Central memory CD8-positive, alpha-beta T cell (primary cell): ENCODE results near the gene RCBTB2.

Experiments used
- ATAC-seq: fragments of 150-1000 bp; cut with Tn5 transposase; replicated peaks from 2 replicates; pipeline ENCODE4 v1.10.0; 2022; ENCODE audit warnings: mild to moderate bottlenecking, moderate FRiP score, moderate number of reproducible peaks; ENCODE audit not compliant: poor library complexity, severe bottlenecking; ENCODE audit errors: extremely low read depth
- DNase-seq, 2 donors: peaks; one replicate each; pipeline ENCODE4 v3.0.0; 2021; ENCODE audit warnings: low spot score in 2 of 2
- H3K27ac Mint-ChIP-seq: one replicate; pipeline ENCODE4 v1.8.0; 2022; ENCODE audit warnings: low read depth, mild to moderate bottlenecking, moderate library complexity, mixed read lengths
- H3K27me3 Mint-ChIP-seq: one replicate; pipeline ENCODE4 v1.8.0; 2022; ENCODE audit warnings: mixed read lengths
- H3K36me3 Mint-ChIP-seq: one replicate; pipeline ENCODE4 v1.8.0; 2022; ENCODE audit warnings: mild to moderate bottlenecking, moderate library complexity, mixed read lengths; ENCODE audit not compliant: insufficient read depth
- H3K4me1 Mint-ChIP-seq: one replicate; pipeline ENCODE4 v1.8.0; 2022; ENCODE audit warnings: mixed read lengths
- H3K4me3 Mint-ChIP-seq: one replicate; pipeline ENCODE4 v1.8.0; 2022; ENCODE audit warnings: mild to moderate bottlenecking, moderate library complexity, mixed read lengths
- H3K9me3 Mint-ChIP-seq: one replicate; pipeline ENCODE4 v1.8.0; 2022; ENCODE audit warnings: mixed read lengths

RCBTB2 gene

GRCh38 chr13:48571126-48571913 is 38.4 kb upstream of the RCBTB2 start:
- H3K27ac Mint-ChIP-seq, result peak overlapping the region; percentile 38
- DNase-seq (no peak), ATAC-seq (peak; percentile 24)
- no peaks in the 10 kb centered on the region for H3K27me3 Mint-ChIP-seq
- H3K36me3 Mint-ChIP-seq, result peaks cover 3% of the 10 kb centered on the region
- peaks cover 44% of the 10 kb centered on the region for H3K4me1 Mint-ChIP-seq
- H3K9me3 Mint-ChIP-seq, result no peaks in the 10 kb centered on the region
- no peak overlapping the region for H3K4me3 Mint-ChIP-seq

GRCh38 chr13:48570216-48570828 is 37.4 kb upstream of the RCBTB2 start:
- Mint-ChIP-seq H3K4me3 (peak overlapping the region; percentile 34), H3K27me3 (no peaks in the 10 kb centered on the region), H3K36me3 (no peaks in the 10 kb centered on the region), H3K9me3 (no peaks in the 10 kb centered on the region), H3K4me1 (peaks cover 41% of the 10 kb centered on the region), H3K27ac (peak overlapping the region; percentile 38)
- no peak for ATAC-seq
- DNase-seq, result no peak

GRCh38 chr13:48569104-48569666 is 36.3 kb upstream of the RCBTB2 start:
- no peak overlapping the region for H3K27ac Mint-ChIP-seq
- H3K4me3 Mint-ChIP-seq, result no peak overlapping the region
- no peaks in the 10 kb centered on the region for H3K9me3 Mint-ChIP-seq
- no peak for ATAC-seq
- no peaks in the 10 kb centered on the region for H3K36me3 Mint-ChIP-seq
- no peaks in the 10 kb centered on the region for H3K27me3 Mint-ChIP-seq
- peaks cover 47% of the 10 kb centered on the region for H3K4me1 Mint-ChIP-seq
- DNase-seq, result no peak

GRCh38 chr13:48568370-48569103 is 35.7 kb upstream of the RCBTB2 start:
- Mint-ChIP-seq H3K9me3 (no peaks in the 10 kb centered on the region), H3K4me3 (no peak overlapping the region), H3K27me3 (no peaks in the 10 kb centered on the region), H3K4me1 (peaks cover 47% of the 10 kb centered on the region), H3K27ac (no peak overlapping the region), H3K36me3 (no peaks in the 10 kb centered on the region)
- DNase-seq (no peak), ATAC-seq (no peak)

- H3K4me1 Mint-ChIP-seq, result peaks cover 50% of the 10 kb centered on the region
- ATAC-seq (no peak), DNase-seq (no peak)
- no peak overlapping the region for H3K4me3 Mint-ChIP-seq
- H3K9me3 Mint-ChIP-seq, result no peaks in the 10 kb centered on the region
- no peak overlapping the region for H3K27ac Mint-ChIP-seq
- no peaks in the 10 kb centered on the region for H3K36me3 Mint-ChIP-seq
- H3K27me3 Mint-ChIP-seq, result no peaks in the 10 kb centered on the region
Observed at GRCh38 chr13:48567515-48568369, 34.9 kb upstream of the RCBTB2 start.

- ATAC-seq, result no peak
- no peak for DNase-seq
- H3K36me3 Mint-ChIP-seq, result peaks cover 5% of the 10 kb centered on the region
- H3K9me3 Mint-ChIP-seq, result no peaks in the 10 kb centered on the region
- peaks cover 66% of the 10 kb centered on the region for H3K4me1 Mint-ChIP-seq
- no peak overlapping the region for H3K4me3 Mint-ChIP-seq
- H3K27me3 Mint-ChIP-seq, result no peaks in the 10 kb centered on the region
- no peak overlapping the region for H3K27ac Mint-ChIP-seq
Observed at GRCh38 chr13:48564056-48564455, 31.2 kb upstream of the RCBTB2 start.

GRCh38 chr13:48563626-48564025 is 30.7 kb upstream of the RCBTB2 start:
- no peak for DNase-seq
- Mint-ChIP-seq H3K9me3 (no peaks in the 10 kb centered on the region), H3K36me3 (peaks cover 5% of the 10 kb centered on the region), H3K4me1 (peaks cover 68% of the 10 kb centered on the region), H3K4me3 (no peak overlapping the region), H3K27ac (no peak overlapping the region), H3K27me3 (no peaks in the 10 kb centered on the region)
- no peak for ATAC-seq

GRCh38 chr13:48562296-48563066 is 29.6 kb upstream of the RCBTB2 start:
- Mint-ChIP-seq H3K4me3 (peak overlapping the region; percentile 55), H3K27ac (peak overlapping the region; percentile 22), H3K4me1 (peaks cover 72% of the 10 kb centered on the region), H3K36me3 (peaks cover 5% of the 10 kb centered on the region), H3K27me3 (no peaks in the 10 kb centered on the region), H3K9me3 (no peaks in the 10 kb centered on the region)
- ATAC-seq (peak; percentile 99), DNase-seq (peak; percentile 29 to 75)

- peaks cover 5% of the 10 kb centered on the region for H3K36me3 Mint-ChIP-seq
- peak overlapping the region; percentile 55 for H3K4me3 Mint-ChIP-seq
- peak; percentile 13 for ATAC-seq
- no peak for DNase-seq
- H3K27ac Mint-ChIP-seq, result peak overlapping the region; percentile 38
- no peaks in the 10 kb centered on the region for H3K9me3 Mint-ChIP-seq
- H3K27me3 Mint-ChIP-seq, result no peaks in the 10 kb centered on the region
- peaks cover 72% of the 10 kb centered on the region for H3K4me1 Mint-ChIP-seq
Observed at GRCh38 chr13:48561466-48562235, 28.8 kb upstream of the RCBTB2 start.

- no peak for DNase-seq
- Mint-ChIP-seq H3K27me3 (no peaks in the 10 kb centered on the region), H3K4me1 (peaks cover 70% of the 10 kb centered on the region), H3K27ac (peak overlapping the region; percentile 38), H3K9me3 (no peaks in the 10 kb centered on the region), H3K36me3 (peaks cover 5% of the 10 kb centered on the region), H3K4me3 (peak overlapping the region; percentile 55)
- ATAC-seq, result no peak
Observed at GRCh38 chr13:48560657-48561337, 27.9 kb upstream of the RCBTB2 start.
